ENCODE results near the gene SUV39H1.

- no peak for TF ChIP-seq POLR2A (IDR thresholded peaks at IDR 0.05; ENCODE audit: extremely low read depth, insufficient read length)
- TF ChIP-seq, protein P1, sequence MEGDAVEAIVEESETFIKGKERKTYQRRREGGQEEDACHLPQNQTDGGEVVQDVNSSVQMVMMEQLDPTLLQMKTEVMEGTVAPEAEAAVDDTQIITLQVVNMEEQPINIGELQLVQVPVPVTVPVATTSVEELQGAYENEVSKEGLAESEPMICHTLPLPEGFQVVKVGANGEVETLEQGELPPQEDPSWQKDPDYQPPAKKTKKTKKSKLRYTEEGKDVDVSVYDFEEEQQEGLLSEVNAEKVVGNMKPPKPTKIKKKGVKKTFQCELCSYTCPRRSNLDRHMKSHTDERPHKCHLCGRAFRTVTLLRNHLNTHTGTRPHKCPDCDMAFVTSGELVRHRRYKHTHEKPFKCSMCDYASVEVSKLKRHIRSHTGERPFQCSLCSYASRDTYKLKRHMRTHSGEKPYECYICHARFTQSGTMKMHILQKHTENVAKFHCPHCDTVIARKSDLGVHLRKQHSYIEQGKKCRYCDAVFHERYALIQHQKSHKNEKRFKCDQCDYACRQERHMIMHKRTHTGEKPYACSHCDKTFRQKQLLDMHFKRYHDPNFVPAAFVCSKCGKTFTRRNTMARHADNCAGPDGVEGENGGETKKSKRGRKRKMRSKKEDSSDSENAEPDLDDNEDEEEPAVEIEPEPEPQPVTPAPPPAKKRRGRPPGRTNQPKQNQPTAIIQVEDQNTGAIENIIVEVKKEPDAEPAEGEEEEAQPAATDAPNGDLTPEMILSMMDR (IDR thresholded peaks at IDR 0.05; ENCODE audit: low read depth, low read length) = no peak
- no peak for TF ChIP-seq MYC (IDR thresholded peaks at IDR 0.05; ENCODE audit: low read depth, low read length)
- no peak for TF ChIP-seq MAX (IDR thresholded peaks at IDR 0.05; ENCODE audit: low read depth, low read length)
Measured at GRCh38 chrX:48695925-48696300, 621 bp upstream of the SUV39H1 start.
